ENCODE data around the gene RARB.

GRCh38 chr3:25486932-25487331 is 58.9 kb downstream of the RARB start:
- TF ChIP-seq CTCF (IDR thresholded peaks at IDR 0.05 in 8 of 11, conservative IDR thresholded peaks at IDR 0.05 in 3 of 11), result no peak
- TF ChIP-seq POLR2A (IDR thresholded peaks at IDR 0.05), result no peak
- no peak for TF ChIP-seq POLR2AphosphoS5 (IDR thresholded peaks at IDR 0.05)
